HCT116 (cell line): ENCODE measurements around the gene KCNN4. TPM values are rescaled to one million over a fixed set of nuclear protein-coding genes. Genes with fewer than 3 reads are reported as not detected.
"Not testable (repeated sequence)": the region's sequence is repeated elsewhere in the genome, so short reads cannot be mapped to it uniquely, and the experiment has no call there.

Source experiments
- ATAC-seq: fragments of 200-7000 bp; cut with Tn5 transposase; 2 replicates; pipeline ENCODE4 v1.9.1; 2020; ENCODE audit warnings: mild to moderate bottlenecking, moderate library complexity
- BruUV-seq: library from RNA; stranded (reverse); fragments of 400-500 nt; replicated peaks from 2 replicates; lab custom pipeline; 2021; lab: Mats Ljungman, UMichigan
- CTCF ChIA-PET: fragments of 300-600 bp; sonication (Branson Sonifier 250); formaldehyde crosslinking; loops from one replicate; lab custom pipeline; 2021; ENCODE audit warnings: antibody characterized with exemption; lab: Charles Lee
- POLR2A ChIA-PET: fragments of 300-600, 350-600 bp; sonication (Branson Sonifier 250); formaldehyde crosslinking; loops from one replicate; lab custom pipeline; 2021; ENCODE audit warnings: antibody characterized with exemption; lab: Charles Lee
- RAD21 ChIA-PET, 2 experiments: fragments of 300-600 bp; sonication (Branson Sonifier 250); formaldehyde crosslinking; loops; one replicate each; lab custom pipeline; 2023; ENCODE audit warnings: low total read pairs in 2 of 2; ENCODE audit not compliant: uncharacterized antibody in 2 of 2, unreplicated experiment in 2 of 2, low non-redundant PET in 1 of 2; lab: Charles Lee
- DNase-seq: peaks from one replicate; pipeline ENCODE4 v3.0.0-alpha.2; 2010; ENCODE audit warnings: low read depth, low spot score
- H2AFZ ChIP-seq: fragments of 200-600 bp; shearing (Covaris generic), sonication (generic); 2 replicates; pipeline ENCODE4 v1.6.1; 2017; ENCODE audit warnings: low read depth, mixed run types, mixed read lengths, antibody characterized with exemption, low read length; ENCODE audit not compliant: poor library complexity, severe bottlenecking
- H3K27ac ChIP-seq: 2 replicates; pipeline ENCODE4 v1.5.1; 2012; ENCODE audit warnings: low read depth, low read length
- H3K27me3 ChIP-seq: fragments of 200-600 bp; sonication (generic); 2 replicates; pipeline ENCODE4 v1.6.1; 2016; ENCODE audit warnings: mixed run types, low read length, mixed read lengths; ENCODE audit not compliant: insufficient read depth
- H3K36me3 ChIP-seq, 2 experiments: fragments of 200-500 bp in 1 of 2; fragments of 200-600 bp in 1 of 2; sonication (Bioruptor generic) in 1 of 2; sonication (generic) in 1 of 2; 2 replicates each; pipeline versions ENCODE4 v1.5.1 to v1.6.1; 2014 to 2016; ENCODE audit warnings: low read length in 2 of 2, inconsistent platforms in 1 of 2, mixed read lengths in 1 of 2, mixed run types in 1 of 2; ENCODE audit not compliant: insufficient read depth in 2 of 2, control insufficient read depth in 1 of 2
- H3K4me1 ChIP-seq, 2 experiments: fragments of 200-600 bp in 1 of 2; sonication (generic) in 1 of 2; 2 replicates each; pipeline versions ENCODE4 v1.5.1 to v1.6.1; 2012 to 2017; ENCODE audit warnings: low read length in 2 of 2, inconsistent platforms in 1 of 2, mild to moderate bottlenecking in 1 of 2, mixed read lengths in 1 of 2, mixed run types in 1 of 2, moderate library complexity in 1 of 2; ENCODE audit not compliant: insufficient read depth in 2 of 2, control insufficient read depth in 1 of 2
- H3K4me2 ChIP-seq: fragments of 200-600 bp; sonication (generic); 2 replicates; pipeline ENCODE4 v1.6.1; 2017; ENCODE audit warnings: mixed run types, low read length, mixed read lengths
- H3K4me3 ChIP-seq, 2 experiments: fragments of 200-600 bp in 1 of 2; sonication (generic) in 1 of 2; replicated peaks in 1 of 2; 2 replicates each; pipeline ENCODE4 v1.5.1; 2011 to 2016; ENCODE audit warnings: low read length in 2 of 2, control low read depth in 1 of 2, low read depth in 1 of 2, mild to moderate bottlenecking in 1 of 2, mixed read lengths in 1 of 2, mixed run types in 1 of 2
- H3K79me2 ChIP-seq: fragments of 200-600 bp; sonication (generic); 2 replicates; pipeline ENCODE4 v1.6.1; 2017; ENCODE audit warnings: mild to moderate bottlenecking, mixed run types, low read length, moderate library complexity, mixed read lengths; ENCODE audit not compliant: insufficient read depth
- H3K9ac ChIP-seq: fragments of 200-600 bp; sonication (generic); 2 replicates; pipeline ENCODE4 v1.6.1; 2016; ENCODE audit warnings: low read length, mixed read lengths
- H3K9me2 ChIP-seq: fragments of 200-600 bp; sonication (generic), shearing (Covaris generic); 2 replicates; pipeline ENCODE4 v1.6.1; 2017; ENCODE audit warnings: mixed run types, mild to moderate bottlenecking, moderate library complexity; ENCODE audit not compliant: insufficient read depth
- H3K9me3 ChIP-seq, 2 experiments: fragments of 200-500 bp in 1 of 2; fragments of 200-600 bp in 1 of 2; sonication (Bioruptor generic) in 1 of 2; sonication (generic) in 1 of 2; 2 replicates each; pipeline ENCODE4 v1.6.1; 2014 to 2017; ENCODE audit warnings: low read length in 2 of 2, mixed read lengths in 2 of 2, inconsistent platforms in 1 of 2, low read depth in 1 of 2, mild to moderate bottlenecking in 1 of 2, mixed run types in 1 of 2, moderate library complexity in 1 of 2; ENCODE audit not compliant: control insufficient read depth in 1 of 2, insufficient read depth in 1 of 2
- H4K20me1 ChIP-seq: fragments of 200-600 bp; sonication (generic), shearing (Covaris generic); 2 replicates; pipeline ENCODE4 v1.6.1; 2017; ENCODE audit warnings: mixed run types, mild to moderate bottlenecking, moderate library complexity; ENCODE audit not compliant: insufficient read depth
- EGR1 ChIP-seq: IDR thresholded peaks from 2 replicates; pipeline ENCODE4 v1.6.1; 2012; ENCODE audit warnings: low read depth
- TCF7L2 ChIP-seq: IDR thresholded peaks from 2 replicates; pipeline ENCODE4 v1.7.0; 2011; ENCODE audit warnings: borderline replicate concordance, inconsistent platforms; ENCODE audit not compliant: insufficient read depth, insufficient read length; ENCODE audit errors: extremely low read depth
- intact Hi-C: fragments of 100-400 bp; cut with micrococcal nuclease; formaldehyde crosslinking; loops from 2 replicates; pipeline ENCODE4 v1.10.0; 2022
- total RNA-seq: library from RNA; stranded (reverse); gene quantifications from one replicate; pipeline ENCODE4 v1.2.1, GENCODE V29; 2021; ENCODE audit not compliant: unreplicated experiment

Gene KCNN4
- total RNA-seq, 1 experiment from 2014 or later: 72.9 TPM

DNA sequence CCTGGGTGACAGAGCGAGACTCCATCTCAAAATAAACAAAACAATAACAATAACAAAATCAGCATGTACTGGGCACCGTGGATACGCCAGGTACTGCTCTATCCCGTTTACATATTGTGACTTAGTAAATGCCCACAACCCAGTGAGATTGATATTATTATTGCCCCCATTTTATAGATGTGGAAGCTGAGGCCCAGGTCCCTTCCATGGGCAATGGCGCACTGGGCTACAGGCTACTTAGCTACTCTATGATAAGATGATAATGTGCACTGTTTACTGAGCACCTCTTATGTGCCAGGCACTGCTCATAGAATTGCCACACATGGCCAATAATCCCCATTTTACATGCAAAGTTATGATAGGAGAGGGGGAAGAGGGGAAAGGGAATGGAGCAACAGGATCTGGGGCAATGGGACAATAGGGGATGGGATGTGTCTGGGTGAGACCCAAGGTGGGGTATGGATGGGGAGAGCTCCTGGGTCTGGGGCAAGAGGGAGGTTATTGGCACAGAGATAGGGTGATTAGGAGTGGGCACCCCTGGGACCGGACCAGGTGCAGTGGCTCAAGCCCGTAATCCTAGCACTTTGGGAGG is 5.4 kb downstream of the KCNN4 start:
- H3K9ac ChIP-seq: no peak overlapping the region
- CTCF ChIA-PET: interaction anchor here (0.6 to 6.4 kb wide), 3 partner anchors 8 to 1893 kb away, joined by 3 to 38 read pairs (median 4); no protein-coding TSS in a partner anchor
- no TSS peak for BruUV-seq
- no peak for TF ChIP-seq TCF7L2
- no peak for TF ChIP-seq EGR1
- TF ChIP-seq, all 23 proteins: peak for 0
- peaks cover 21 to 45% of the 10 kb centered on the region in 2 experiments for H3K36me3 ChIP-seq
- no peaks in the 10 kb centered on the region for H3K9me3 ChIP-seq
- ChIA-PET RAD21 (interaction anchor here in 1 of 2 experiments (0.7 to 1.2 kb wide), 2 partner anchors 9 to 18 kb away, joined by 5 to 12 read pairs; no protein-coding TSS in a partner anchor), POLR2A (no interaction called here)
- no peak overlapping the region for H3K4me2 ChIP-seq
- intact Hi-C loops: no loop called here
- no peak overlapping the region; the same call in 1 of the 2 replicates for H3K27ac ChIP-seq
- no peak for DNase-seq
- no peaks in the 10 kb centered on the region for H3K27me3 ChIP-seq
- no peaks in the 10 kb centered on the region for H4K20me1 ChIP-seq
- no peaks in the 10 kb centered on the region for H3K9me2 ChIP-seq
- no peak overlapping the region for H2AFZ ChIP-seq
- peaks cover 81% of the 10 kb centered on the region for H3K79me2 ChIP-seq
- ATAC-seq: no peak
- H3K4me3 ChIP-seq: no peak overlapping the region
- H3K4me1 ChIP-seq: peaks cover 37 to 44% of the 10 kb centered on the region in 2 experiments

DNA sequence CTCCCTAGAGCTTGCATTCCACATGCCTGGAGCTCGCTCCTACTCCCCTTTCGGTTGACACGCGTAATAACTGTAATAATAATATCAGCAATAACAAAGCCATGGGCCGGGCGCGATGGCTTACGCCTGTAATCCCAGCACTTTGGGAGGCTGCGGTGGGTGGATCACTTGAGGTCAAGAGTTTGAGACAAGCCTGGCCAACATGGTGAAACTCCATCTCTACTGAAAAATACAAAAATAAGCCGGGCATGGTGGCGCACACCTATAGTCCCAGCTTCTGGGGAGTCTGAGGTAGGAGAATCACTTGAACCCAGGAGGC is 5.9 kb downstream of the KCNN4 start:
- peaks cover 35 to 40% of the 10 kb centered on the region in 2 experiments for H3K4me1 ChIP-seq
- H2AFZ ChIP-seq, RAD21 ChIA-PET, H3K27ac ChIP-seq, H3K27me3 ChIP-seq, POLR2A ChIA-PET, H3K9ac ChIP-seq, DNase-seq, H3K4me3 ChIP-seq, H3K4me2 ChIP-seq, intact Hi-C loops, BruUV-seq, ATAC-seq, H3K9me3 ChIP-seq, H3K9me2 ChIP-seq, H4K20me1 ChIP-seq: not testable (repeated sequence)
- peaks cover 77% of the 10 kb centered on the region for H3K79me2 ChIP-seq
- peaks cover 26 to 48% of the 10 kb centered on the region in 2 experiments for H3K36me3 ChIP-seq
- CTCF ChIA-PET: interaction anchor here (6.4 kb wide), 1 partner anchor 9 kb away, joined by 38 read pairs; no protein-coding TSS in a partner anchor
